Thoracic aorta (tissue), 2 donors: ENCODE results near the gene TATDN3. TPM values are rescaled to one million over a fixed set of nuclear protein-coding genes. Genes with fewer than 3 reads are reported as not detected.

Experiments
- ATAC-seq: fragments of 150-250 bp; one replicate; pipeline ENCODE4 v1.8.0; 2017; ENCODE audit warnings: low read depth; ENCODE audit not compliant: insufficient number of reproducible peaks, low FRiP score
- DNase-seq: peaks from one replicate; pipeline ENCODE4 v3.0.0-alpha.2; 2020; ENCODE audit warnings: low spot score
- H3K27ac ChIP-seq, 2 donors: fragments of 200-600 bp; sonication (generic); 1 replicate in 1 of 2; 2 replicates in 1 of 2; pipeline ENCODE4 v1.5.1; 2016; ENCODE audit warnings: mild to moderate bottlenecking in 2 of 2, moderate library complexity in 2 of 2
- H3K27me3 ChIP-seq: fragments of 200-600 bp; sonication (generic); replicated peaks from 2 replicates; pipeline ENCODE4 v1.6.0; 2016; ENCODE audit warnings: mild to moderate bottlenecking; ENCODE audit not compliant: insufficient read depth
- H3K36me3 ChIP-seq: fragments of 200-600 bp; sonication (generic); one replicate; pipeline ENCODE4 v1.5.1; 2016
- H3K4me1 ChIP-seq, 2 donors: fragments of 200-600 bp; sonication (generic); 1 replicate in 1 of 2; 2 replicates in 1 of 2; pipeline versions ENCODE4 v1.5.1 to v1.6.0; 2016; ENCODE audit warnings: low read depth in 2 of 2, mild to moderate bottlenecking in 1 of 2; ENCODE audit not compliant: control insufficient read depth in 1 of 2
- H3K4me3 ChIP-seq: fragments of 200-600 bp; sonication (generic); 2 replicates; pipeline ENCODE4 v1.5.1; 2016; ENCODE audit warnings: mild to moderate bottlenecking
- H3K9me3 ChIP-seq: fragments of 200-600 bp; sonication (generic); 2 replicates; pipeline ENCODE4 v1.5.1; 2016
- total RNA-seq, 2 donors: library from RNA; depleted of rRNA; stranded (reverse); fragments of >200 nt; gene quantifications; one replicate each; pipeline versions ENCODE4 v1.1.0 to v1.2.3, GENCODE V29; 2016
- TF ChIP-seq, protein P1 (sequence below): fragments of 200-600 bp; sonication (generic); IDR thresholded peaks from one replicate; pipeline ENCODE4 v1.5.1; 2019; ENCODE audit warnings: antibody characterized with exemption

The TATDN3 gene, protein sequence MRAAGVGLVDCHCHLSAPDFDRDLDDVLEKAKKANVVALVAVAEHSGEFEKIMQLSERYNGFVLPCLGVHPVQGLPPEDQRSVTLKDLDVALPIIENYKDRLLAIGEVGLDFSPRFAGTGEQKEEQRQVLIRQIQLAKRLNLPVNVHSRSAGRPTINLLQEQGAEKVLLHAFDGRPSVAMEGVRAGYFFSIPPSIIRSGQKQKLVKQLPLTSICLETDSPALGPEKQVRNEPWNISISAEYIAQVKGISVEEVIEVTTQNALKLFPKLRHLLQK
- total RNA-seq = 1 to 10 TPM; 8.1 to 8.9 TPM

DNA sequence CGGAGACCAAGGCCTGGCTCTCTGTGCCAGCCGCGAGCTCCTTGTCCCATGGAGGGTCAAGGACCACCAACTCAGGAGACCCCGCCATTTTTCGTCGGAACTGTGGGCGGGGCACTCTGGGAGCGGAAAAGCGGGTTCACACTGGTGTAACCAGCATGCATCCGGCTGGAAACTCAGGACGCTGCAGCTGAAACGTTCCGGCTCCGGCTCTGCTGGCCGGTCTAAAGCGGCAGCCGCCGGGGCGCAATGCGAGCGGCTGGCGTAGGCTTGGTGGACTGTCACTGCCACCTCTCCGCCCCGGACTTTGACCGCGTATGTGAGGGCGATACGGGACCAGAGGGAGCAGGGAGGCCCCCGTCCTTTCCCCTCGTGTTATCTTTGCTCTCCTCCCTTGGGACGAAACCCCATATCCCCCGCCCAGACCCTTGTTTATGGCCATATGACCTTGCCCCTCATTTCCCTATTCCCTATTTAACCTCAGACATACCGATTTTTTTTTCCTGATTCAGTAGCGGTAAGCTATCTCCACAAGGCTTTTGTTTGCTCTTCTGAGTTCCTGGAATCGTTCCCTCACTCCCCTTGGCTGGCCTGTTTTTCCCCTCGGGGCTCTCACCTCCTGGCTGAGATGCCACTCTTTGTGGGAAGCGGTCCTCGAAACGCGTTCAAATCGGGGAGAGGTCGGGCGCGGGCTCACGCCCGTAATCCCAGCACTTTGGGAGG lies at the start of gene TATDN3, which contains the start of gene NSL1:
TSS of gene TATDN3 (plus strand) at position 219 of the 720 bp plus-strand sequence. CDS start at position 247, 28 bp downstream.
TSS of gene NSL1 (minus strand) at position 102 of the 720 bp plus-strand sequence. CDS start at position 88, 14 bp downstream.
- peak within 1 kb of the TSS; percentile 95 for H3K4me3 ChIP-seq
- DNase-seq (peak; percentile 50), ATAC-seq (peak; percentile 63)
- H3K27me3 ChIP-seq = no peaks in the 10 kb centered on the region
- peaks cover under 1% of the 10 kb centered on the region for H3K36me3 ChIP-seq
- TF ChIP-seq, protein P1, sequence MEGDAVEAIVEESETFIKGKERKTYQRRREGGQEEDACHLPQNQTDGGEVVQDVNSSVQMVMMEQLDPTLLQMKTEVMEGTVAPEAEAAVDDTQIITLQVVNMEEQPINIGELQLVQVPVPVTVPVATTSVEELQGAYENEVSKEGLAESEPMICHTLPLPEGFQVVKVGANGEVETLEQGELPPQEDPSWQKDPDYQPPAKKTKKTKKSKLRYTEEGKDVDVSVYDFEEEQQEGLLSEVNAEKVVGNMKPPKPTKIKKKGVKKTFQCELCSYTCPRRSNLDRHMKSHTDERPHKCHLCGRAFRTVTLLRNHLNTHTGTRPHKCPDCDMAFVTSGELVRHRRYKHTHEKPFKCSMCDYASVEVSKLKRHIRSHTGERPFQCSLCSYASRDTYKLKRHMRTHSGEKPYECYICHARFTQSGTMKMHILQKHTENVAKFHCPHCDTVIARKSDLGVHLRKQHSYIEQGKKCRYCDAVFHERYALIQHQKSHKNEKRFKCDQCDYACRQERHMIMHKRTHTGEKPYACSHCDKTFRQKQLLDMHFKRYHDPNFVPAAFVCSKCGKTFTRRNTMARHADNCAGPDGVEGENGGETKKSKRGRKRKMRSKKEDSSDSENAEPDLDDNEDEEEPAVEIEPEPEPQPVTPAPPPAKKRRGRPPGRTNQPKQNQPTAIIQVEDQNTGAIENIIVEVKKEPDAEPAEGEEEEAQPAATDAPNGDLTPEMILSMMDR = no peak
- H3K27ac ChIP-seq = peak within 1 kb of the TSS; percentile 87 to 89
- peaks cover 13 to 29% of the 10 kb centered on the region in 2 donors for H3K4me1 ChIP-seq
- no peaks in the 10 kb centered on the region for H3K9me3 ChIP-seq

DNA sequence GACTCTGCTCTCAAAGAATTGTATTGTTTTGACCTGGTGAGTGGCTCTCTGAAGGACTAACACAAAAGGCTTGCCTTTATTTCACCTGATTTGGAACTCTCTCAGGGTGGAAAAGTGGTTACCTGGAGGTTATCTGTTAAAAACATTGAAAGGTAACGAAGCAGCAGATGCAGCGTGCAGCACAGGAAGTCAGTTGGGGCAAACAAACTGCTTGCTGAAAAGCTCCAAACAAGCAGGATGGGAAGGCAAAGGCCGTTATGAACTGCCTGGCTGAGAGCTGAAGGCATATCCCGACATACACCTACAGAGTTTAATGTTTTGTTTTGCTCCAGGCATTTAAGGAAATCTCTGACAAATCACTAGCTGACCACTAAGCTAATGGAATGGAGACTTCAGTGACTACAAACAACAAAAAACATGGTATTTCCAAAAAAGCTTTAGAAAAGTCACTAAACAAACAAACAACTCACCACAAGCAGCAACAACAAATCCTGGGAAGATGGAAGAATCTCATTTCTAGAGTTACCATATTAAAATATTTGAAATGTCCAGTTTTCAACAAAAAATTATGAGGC lies 47.7 kb upstream of the TATDN3 start:
- no peak for ATAC-seq
- Histone ChIP-seq H3K4me1 (no peaks in the 10 kb centered on the region), H3K9me3 (no peaks in the 10 kb centered on the region), H3K27ac (no peak overlapping the region), H3K36me3 (no peaks in the 10 kb centered on the region), H3K27me3 (no peaks in the 10 kb centered on the region), H3K4me3 (no peak overlapping the region)
- TF ChIP-seq, protein P1 = no peak
- DNase-seq = no peak

DNA sequence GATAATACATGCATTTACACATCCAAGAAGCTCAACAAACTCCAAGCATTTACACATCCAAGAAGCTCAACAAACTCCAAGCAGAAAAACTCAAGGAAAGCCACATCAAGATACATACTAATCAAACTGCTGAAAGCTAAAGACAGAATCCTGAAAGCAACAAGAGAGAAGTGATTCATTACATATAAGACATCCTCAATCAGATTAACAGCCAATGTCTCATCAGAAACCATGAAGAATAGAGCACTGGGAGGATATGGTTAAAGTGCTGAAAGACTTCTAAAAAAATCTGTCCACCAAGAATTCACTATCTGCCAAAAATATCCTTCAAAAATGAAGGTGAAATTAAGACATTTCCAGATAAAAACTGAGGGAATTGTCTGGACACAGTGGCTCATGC lies 46.4 kb upstream of the TATDN3 start:
- Histone ChIP-seq H3K4me1 (peaks cover 0 to 7% of the 10 kb centered on the region in 2 donors), H3K27me3 (no peaks in the 10 kb centered on the region), H3K4me3 (no peak overlapping the region), H3K36me3 (no peaks in the 10 kb centered on the region), H3K9me3 (no peaks in the 10 kb centered on the region), H3K27ac (no peak overlapping the region)
- ATAC-seq (no peak), DNase-seq (no peak)
- TF ChIP-seq, protein P1 = no peak

DNA sequence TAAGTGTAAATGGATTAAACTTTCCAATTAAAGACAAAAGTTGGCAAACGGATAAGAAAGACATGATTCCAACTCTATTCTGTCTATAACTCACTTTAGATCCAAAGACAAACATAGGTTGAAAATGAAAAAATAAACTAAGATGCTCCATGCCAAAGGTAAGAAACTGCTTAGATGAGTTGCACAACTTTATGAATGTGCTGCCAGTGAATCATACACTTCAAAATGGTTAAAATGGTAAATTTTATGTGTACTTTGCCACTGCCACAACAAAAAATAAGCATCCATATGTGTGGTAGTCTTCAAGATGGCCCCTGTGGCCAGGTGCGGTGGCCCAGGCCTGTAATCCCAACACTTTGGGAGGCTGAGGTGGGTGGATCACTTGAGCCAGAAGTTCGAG lies 45.1 kb upstream of the TATDN3 start:
- no peak for DNase-seq
- TF ChIP-seq, protein P1 = no peak
- no peaks in the 10 kb centered on the region for H3K9me3 ChIP-seq

More for the DNA sequence above, 45.1 kb upstream of the TATDN3 start:
- no peaks in the 10 kb centered on the region for H3K36me3 ChIP-seq
- peaks cover 0 to 7% of the 10 kb centered on the region in 2 donors for H3K4me1 ChIP-seq
- ATAC-seq = no peak
- H3K4me3 ChIP-seq = no peak overlapping the region
- no peak overlapping the region for H3K27ac ChIP-seq
- no peaks in the 10 kb centered on the region for H3K27me3 ChIP-seq
